Measurements from ENCODE around the gene CRTC3.
"Not testable (repeated sequence)": the region's sequence is repeated elsewhere in the genome, so short reads cannot be mapped to it uniquely, and the experiment has no call there.

The CRTC3 gene

GRCh38 chr15:90523373-90523772 lies 6.3 kb upstream of the CRTC3 start:
- DNase-seq: no peak

DNA sequence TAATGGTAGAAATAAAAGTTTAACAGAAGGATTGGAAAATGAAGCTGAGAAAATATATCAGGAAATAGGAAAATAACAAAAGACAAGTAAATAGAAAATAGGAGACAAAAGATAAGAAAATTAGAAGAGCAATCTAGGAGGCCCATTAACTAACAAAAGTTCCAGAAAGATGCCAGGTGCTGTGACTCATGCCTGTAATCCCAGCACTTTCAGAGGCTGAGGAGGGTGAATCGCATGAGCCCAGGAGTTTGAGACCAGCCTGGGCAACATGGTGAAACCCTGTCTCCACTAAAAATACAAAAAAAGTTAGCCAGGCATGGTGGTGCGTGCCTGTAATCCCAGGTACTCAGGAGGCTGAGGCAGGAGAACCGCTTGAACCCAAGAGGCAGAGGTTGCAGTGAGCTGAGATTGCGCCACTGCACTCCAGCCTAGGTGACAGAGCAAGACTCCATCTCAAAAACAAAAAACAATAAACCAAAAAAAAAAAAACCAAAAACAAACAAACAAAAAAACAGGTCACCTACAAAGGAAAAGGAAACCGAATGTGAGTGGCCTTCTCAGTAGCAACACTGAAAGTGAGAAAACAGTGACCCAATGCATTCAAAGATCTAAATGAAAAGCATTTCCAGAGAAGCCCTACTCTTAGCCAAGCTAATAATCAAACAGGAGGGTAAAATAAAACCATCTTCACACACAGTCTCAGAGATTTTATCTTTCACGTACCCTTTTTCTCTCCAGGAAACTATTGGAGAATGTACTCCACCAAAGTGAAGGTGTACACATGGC lies 5.5 kb upstream of the CRTC3 start:
- DNase-seq: not testable (repeated sequence)

DNA sequence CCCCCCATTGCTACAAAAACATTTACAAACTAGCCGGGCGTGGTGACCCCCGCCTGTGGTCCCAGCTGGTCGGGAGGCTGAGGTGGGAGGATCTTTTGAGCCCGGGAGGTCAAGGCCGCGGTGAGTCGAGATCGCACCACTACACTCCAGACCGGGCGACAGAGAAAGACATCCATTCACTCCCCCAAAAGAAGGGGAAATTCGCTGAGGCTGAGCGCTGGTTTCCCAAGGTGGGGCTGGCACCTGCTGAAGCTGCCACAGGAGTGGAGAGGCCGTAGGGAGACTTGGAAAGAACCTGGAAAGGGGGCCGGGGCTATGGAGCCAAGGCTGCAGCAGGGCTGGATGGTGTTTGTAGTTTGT lies 732 bp upstream of the CRTC3 start:
- DNase-seq: no peak

DNA sequence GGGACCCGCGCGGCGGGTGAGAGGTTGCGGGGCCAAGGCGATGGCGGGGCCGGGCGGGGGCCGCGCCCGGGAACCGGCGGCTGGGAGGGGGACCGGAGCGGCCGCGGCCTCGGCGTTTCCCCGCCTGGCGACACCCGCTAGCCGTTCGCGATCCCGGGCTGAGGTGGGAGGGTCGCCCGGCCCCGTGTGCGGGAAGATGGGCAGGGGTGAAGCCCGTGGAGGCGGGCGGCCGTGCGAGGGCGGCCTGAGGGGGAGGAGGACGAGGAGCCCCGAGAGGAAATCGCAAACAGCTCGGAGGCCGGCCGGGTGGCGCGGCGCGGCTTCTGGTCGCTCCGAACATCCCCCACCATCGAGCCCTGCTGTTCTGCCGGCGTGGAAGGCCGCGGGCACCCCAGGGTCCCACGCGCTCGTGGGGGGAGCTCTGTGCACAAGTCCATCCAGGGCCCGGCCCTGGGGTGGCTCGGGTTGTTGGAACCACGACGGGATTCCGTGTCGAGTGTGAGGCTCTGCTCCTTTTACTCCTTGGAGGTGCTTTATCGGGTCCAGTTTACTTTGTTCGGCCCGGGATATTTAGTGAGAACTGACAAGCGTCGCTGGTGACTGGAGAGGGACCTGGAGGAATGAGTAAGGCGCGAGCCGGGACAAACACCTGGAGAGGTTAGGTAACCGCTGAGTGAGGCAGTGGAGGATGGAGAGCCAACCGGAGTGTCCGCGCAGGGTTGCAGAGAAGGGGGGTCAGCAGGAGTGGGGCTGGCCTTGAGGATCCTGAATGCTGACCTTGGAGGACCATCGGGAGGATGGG lies 728 bp downstream of the CRTC3 start:
- DNase-seq: no peak

DNA sequence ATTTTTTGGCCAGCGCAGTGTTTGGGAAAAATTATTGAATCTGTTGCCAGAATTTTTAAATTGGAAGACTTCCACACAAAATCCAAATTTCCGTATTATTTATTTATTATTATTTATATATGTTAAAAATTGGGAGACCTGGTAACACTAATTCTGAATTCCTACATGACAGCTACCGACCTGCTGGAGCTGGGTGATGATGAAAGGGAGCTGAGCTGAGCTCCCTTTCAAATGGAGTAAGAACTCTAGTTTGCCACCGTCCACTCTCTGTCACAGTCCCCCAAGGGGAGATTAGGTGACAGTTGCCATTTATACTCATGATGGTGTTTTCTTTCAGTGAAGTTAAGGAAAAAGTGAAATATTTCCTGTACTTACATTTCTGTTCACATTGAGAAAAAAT lies 1.4 kb downstream of the CRTC3 start:
- DNase-seq: no peak

DNA sequence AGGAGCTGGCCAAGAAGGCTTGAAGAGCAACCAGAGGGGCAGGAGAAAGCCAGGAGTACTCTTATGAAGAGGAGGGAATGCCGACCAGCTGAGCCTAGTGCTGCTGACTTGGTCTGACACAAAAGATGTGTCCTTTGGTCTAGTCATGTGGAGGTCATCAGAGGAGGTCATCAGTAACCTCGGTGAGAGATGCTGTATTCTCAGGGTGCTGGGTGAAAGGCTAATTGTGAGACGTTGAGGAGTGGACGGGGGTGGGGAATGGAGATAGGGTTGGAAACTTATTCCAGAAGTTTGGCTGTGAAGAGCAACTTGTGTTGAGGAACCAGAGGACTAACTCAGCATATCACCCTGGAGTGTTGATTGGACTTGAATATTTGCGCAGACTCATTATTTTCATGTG lies 5.5 kb downstream of the CRTC3 start:
- DNase-seq: no peak

- no peak for DNase-seq
Observed at GRCh38 chr15:90539789-90540188, 10.1 kb downstream of the CRTC3 start.

GRCh38 chr15:90540768-90541167 lies 11.0 kb downstream of the CRTC3 start:
- DNase-seq: no peak

GRCh38 chr15:90545095-90545494 lies 15.4 kb downstream of the CRTC3 start:
- no peak for DNase-seq

DNA sequence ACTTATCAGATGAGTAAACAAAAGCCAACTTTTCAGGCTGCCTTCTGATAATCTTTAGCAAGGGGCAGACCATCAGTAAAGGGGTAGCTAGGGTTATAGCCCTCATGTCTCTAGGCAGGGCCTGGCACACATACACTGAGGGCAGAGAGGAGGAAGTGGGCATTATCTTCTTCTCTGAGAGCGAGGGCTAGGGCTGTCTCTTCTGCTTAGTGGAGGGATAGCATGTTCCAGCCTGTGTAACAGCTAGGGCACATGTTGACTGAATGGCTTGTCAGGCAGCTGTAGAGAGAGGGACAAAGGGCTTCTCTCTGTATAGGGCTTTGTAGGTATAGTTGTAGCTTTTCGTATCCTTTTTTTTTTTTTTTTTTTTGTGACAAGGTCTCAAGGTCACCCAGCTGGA lies 17.8 kb downstream of the CRTC3 start:
- no peak for DNase-seq

GRCh38 chr15:90550919-90551318 lies 21.2 kb downstream of the CRTC3 start:
- no peak for DNase-seq

- no peak for DNase-seq
Observed at GRCh38 chr15:90552162-90552928, 22.6 kb downstream of the CRTC3 start.

DNA sequence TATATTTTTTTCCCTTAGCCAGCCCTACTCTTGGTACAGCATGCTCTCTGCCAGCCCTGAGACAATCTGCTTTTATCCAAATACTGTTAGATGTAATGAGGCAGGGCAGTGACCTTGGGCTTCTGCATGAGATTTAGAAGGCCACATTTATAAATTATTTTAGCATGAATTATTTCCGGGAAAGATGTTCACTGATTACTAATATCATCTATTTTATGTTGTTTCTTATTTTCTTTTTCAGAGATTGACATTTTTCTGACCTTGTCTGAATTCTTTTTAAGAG lies 23.1 kb downstream of the CRTC3 start:
- DNase-seq: no peak

- no peak for DNase-seq
Observed at GRCh38 chr15:90553248-90553745, 23.6 kb downstream of the CRTC3 start.

DNA sequence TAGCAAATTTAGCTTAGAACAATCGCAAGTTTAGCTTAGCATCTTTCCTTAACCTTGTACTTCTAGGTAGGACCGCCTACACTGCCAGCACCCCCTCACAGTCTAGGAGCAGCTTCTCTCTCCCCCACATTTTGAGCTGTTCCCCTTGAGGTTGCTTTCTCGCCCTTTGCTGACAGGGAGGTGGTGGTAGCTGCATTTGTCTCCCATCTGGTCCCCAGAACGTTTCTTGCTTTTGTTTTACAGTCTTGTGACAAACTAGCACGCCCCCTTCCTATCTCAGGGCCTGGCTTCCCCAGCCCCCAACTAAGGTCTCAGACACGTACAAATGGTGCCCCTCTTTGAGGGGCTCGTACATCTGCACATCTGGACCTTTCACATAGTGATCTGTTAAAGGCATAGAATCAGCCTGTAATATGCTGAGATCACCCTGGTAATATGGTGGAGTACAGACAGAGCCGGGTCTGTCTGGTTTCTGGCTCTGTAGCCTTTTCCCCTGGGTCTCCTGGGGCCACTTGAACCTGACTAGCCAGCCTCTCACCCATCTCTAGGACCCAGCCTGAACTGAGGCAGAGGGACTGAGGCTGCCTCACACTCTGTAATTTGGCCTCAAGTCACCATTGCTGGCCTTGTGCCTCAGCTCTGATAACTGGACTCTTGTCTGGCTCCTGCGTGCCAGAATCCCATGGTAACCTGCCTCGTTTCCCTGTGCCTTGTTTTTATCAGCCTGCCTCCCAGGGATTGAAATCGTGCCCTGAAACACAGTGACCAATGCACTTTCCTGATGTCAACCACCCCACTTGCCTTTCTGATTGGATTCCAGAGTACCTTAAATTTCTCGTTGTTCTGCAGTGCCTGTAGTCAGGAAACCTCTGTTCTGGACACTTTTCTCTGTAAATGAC lies 27.7 kb downstream of the CRTC3 start:
- DNase-seq: no peak

DNA sequence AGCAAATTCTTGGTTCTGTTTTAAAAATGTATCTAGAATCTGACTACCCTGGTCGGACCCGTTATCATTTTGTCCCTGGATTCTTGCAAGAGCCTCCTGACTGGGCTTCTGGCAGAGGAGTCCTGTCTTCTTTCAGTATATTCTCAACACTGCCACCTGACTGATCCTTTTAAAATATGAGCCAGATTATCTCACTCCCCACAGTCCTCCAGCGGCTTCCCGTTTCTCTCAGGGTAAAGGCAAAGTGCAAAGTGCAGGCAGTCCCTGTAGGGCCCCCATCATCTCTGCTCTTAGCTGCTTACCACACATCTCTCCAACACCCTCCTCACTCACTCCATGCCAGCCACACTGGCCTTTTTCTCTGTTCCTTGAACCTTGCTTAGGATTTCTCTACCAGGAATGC lies 28.4 kb downstream of the CRTC3 start:
- no peak for DNase-seq

DNA sequence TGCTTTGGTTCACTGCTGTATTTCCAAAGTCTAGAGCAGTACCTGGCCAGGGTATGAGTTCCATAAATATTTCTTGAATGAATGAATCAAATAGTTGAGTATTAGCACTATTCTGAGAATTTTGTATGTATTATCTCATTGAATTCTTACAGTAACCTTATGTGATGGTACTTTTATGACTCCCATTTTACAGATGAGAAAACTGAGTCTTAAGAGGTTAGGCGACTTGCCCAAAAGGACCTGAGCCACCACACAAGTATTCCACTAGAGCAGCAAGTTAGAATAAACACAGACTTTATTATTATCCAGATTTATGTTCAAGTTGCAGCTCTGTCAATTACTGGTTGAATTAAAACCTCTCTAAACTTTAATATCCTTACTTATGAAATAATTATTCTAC lies 29.4 kb downstream of the CRTC3 start:
- DNase-seq: no peak

- no peak for DNase-seq
Observed at GRCh38 chr15:90560229-90560776, 30.6 kb downstream of the CRTC3 start.

DNA sequence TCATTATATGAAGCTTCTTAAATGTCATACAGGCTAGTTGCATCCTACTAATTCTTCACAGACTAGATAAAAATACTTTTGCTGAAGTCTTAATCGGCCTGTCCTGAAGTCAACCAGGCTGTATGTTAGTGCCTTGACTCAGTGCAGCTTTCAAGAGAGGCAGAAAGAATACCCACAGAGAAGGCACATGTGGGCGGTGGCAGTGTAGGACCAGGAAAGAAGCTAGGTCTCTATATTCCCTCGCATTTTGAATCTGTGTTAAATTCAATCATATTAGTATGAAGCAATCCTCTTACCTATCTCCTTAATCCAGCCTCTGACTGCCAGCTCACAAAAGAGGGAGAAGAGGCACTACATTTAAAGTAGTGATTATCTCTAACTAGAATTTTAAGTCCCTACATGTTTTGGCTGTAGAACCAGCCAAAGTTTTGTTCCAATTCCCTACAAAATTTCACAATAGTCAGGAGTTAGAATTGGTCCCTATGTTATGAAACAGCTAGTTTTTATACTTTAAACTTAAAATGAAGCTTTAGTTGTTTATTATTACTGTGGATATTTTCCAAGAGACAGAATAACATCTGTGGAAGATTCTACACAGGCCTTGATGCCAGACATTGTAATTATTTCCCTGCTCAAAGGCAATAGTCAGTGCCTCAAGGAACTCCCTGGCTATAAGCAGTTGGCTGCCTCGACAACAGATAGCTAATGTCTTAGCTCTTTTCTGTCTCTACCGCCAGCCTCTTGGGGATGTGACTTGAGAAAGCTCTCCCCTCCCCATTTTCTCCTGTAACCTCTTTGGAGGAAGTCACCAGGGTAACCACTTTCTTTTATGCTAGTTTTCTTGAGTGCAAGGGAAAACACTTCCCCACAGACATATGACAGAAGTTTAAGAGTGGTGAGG lies 31.9 kb downstream of the CRTC3 start:
- no peak for DNase-seq

DNA sequence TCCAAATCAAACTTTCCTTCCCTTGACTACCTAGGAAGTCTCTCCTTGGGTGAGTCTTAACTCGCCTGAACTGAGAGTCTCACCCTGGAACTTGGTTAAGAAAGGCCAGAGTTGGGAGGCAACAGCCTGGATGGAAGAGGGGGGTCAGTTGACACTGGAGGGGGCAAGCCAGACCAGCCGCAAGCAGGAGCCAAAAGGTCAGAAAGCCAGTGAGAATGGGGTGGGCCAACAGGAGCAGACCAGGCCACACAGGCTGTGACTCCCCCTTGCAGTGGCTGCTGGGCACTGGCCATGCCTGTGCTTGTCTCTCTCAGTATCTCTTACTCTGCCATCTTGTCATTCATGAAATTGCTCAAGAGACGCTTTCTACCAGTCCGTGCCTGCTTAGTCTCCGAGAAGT lies 32.9 kb downstream of the CRTC3 start:
- DNase-seq: no peak

DNA sequence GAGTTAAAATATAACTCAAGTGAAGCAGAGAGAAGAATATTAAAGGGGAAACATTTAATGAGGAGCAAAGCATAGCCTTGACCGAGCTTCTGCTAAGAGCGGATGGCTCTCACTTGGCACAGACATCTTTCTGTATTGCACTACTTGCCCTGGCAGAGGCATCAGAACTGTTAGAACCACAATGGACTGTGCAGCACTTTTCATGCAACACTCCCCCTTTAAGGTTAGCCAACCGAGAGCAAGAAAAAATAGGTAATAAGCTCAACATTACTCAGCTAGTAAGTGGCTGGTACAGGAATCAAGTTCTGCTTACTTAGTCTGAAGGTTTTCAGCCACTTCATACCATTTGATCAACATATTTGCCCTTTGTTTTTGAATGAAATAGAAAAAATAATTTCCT lies 33.7 kb downstream of the CRTC3 start:
- DNase-seq: no peak

Data from DMS79 (cell line).